NCI-H82 treated with DMSO at 0.1 percent for 48 hours (cell line): ENCODE measurements around the gene CNNM4.

Experiments
- DNase-seq: peaks from one replicate; lab custom pipeline; 2025; ENCODE audit not compliant: unreplicated experiment; lab: John Stamatoyannopoulos, UW

The CNNM4 gene

GRCh38 chr2:96809951-96810782 lies 49.5 kb downstream of the CNNM4 start:
- no peak for DNase-seq

- DNase-seq: no peak
Observed at GRCh38 chr2:96810783-96811192, 50.1 kb downstream of the CNNM4 start.

GRCh38 chr2:96811917-96812316 lies 51.2 kb downstream of the CNNM4 start:
- DNase-seq: no peak

GRCh38 chr2:96813656-96814055 lies 53.0 kb downstream of the CNNM4 start:
- DNase-seq: no peak

- DNase-seq: peak; percentile 41
Observed at GRCh38 chr2:96815326-96816126, 54.8 kb downstream of the CNNM4 start.

- DNase-seq: peak; percentile 72
Observed at GRCh38 chr2:96816127-96816835, 55.6 kb downstream of the CNNM4 start, which contains the start of gene CNNM3. TSS of gene CNNM3 (plus strand) at chr2:96816268. CDS start at chr2:96816278, 10 bp downstream.

GRCh38 chr2:96816836-96817702 lies 56.4 kb downstream of the CNNM4 start:
- no peak for DNase-seq

- DNase-seq: no peak
Observed at GRCh38 chr2:96817882-96818281, 57.2 kb downstream of the CNNM4 start.

GRCh38 chr2:96819128-96819875 lies 58.6 kb downstream of the CNNM4 start:
- no peak for DNase-seq

- no peak for DNase-seq
Observed at GRCh38 chr2:96819876-96820511, 59.3 kb downstream of the CNNM4 start.

GRCh38 chr2:96821113-96821675 lies 60.5 kb downstream of the CNNM4 start:
- DNase-seq: no peak

GRCh38 chr2:96822786-96823185 lies 62.1 kb downstream of the CNNM4 start:
- no peak for DNase-seq

- DNase-seq: no peak
Observed at GRCh38 chr2:96823198-96823597, 62.5 kb downstream of the CNNM4 start.

GRCh38 chr2:96824079-96824870 lies 63.6 kb downstream of the CNNM4 start:
- no peak for DNase-seq

GRCh38 chr2:96825057-96825456 lies 64.4 kb downstream of the CNNM4 start:
- DNase-seq: no peak

- DNase-seq: no peak
Observed at GRCh38 chr2:96826546-96827278, 66.0 kb downstream of the CNNM4 start.

GRCh38 chr2:96828436-96828835 lies 67.7 kb downstream of the CNNM4 start:
- no peak for DNase-seq
